H9 (cell line): ENCODE results near the gene TAOK2. TPM values are rescaled to one million over a fixed set of nuclear protein-coding genes. Genes with fewer than 3 reads are reported as not detected.

Source experiments
- DNase-seq: peaks from one replicate; pipeline ENCODE4 v3.0.0-alpha.2; 2017
- H2AFZ ChIP-seq: one replicate; pipeline ENCODE4 v1.6.1; 2013; ENCODE audit warnings: mild to moderate bottlenecking, low read length, control low read depth, moderate library complexity
- H2AK5ac ChIP-seq: 2 replicates; pipeline ENCODE4 v1.6.1; 2013; ENCODE audit warnings: low read length, control low read depth, mixed read lengths; ENCODE audit not compliant: insufficient read length
- H2BK120ac ChIP-seq: one replicate; pipeline ENCODE4 v1.6.1; 2013; ENCODE audit warnings: low read depth, mild to moderate bottlenecking, low read length, control low read depth, inconsistent platforms; ENCODE audit not compliant: poor library complexity, severe bottlenecking
- H2BK12ac ChIP-seq: 2 replicates; pipeline ENCODE4 v1.6.1; 2013; ENCODE audit warnings: low read length, control low read depth, mixed read lengths, low read depth; ENCODE audit not compliant: insufficient read length
- H2BK15ac ChIP-seq: 2 replicates; pipeline ENCODE4 v1.6.1; 2013; ENCODE audit warnings: low read depth, low read length, control low read depth
- H2BK20ac ChIP-seq: one replicate; pipeline ENCODE4 v1.6.1; 2013; ENCODE audit warnings: low read depth, mild to moderate bottlenecking, low read length, control low read depth, inconsistent platforms; ENCODE audit not compliant: poor library complexity, severe bottlenecking
- H2BK5ac ChIP-seq: 2 replicates; pipeline ENCODE4 v1.6.1; 2013; ENCODE audit warnings: low read length, control low read depth, mixed read lengths; ENCODE audit not compliant: insufficient read length
- H3K14ac ChIP-seq: 2 replicates; pipeline ENCODE4 v1.6.1; 2013; ENCODE audit warnings: low read length, control low read depth; ENCODE audit not compliant: insufficient read depth
- H3K18ac ChIP-seq: 2 replicates; pipeline ENCODE4 v1.6.1; 2013; ENCODE audit warnings: low read depth, mild to moderate bottlenecking, mixed read lengths, low read length, control low read depth; ENCODE audit not compliant: insufficient read length
- H3K23ac ChIP-seq: 2 replicates; pipeline ENCODE4 v1.6.1; 2013; ENCODE audit warnings: low read length, control low read depth, mixed read lengths, low read depth; ENCODE audit not compliant: insufficient read length
- H3K23me2 ChIP-seq: 2 replicates; pipeline ENCODE4 v1.6.1; 2013; ENCODE audit warnings: low read depth, mild to moderate bottlenecking, mixed read lengths, low read length, control low read depth; ENCODE audit not compliant: insufficient read length, poor library complexity, severe bottlenecking
- H3K27ac ChIP-seq: 2 replicates; pipeline ENCODE4 v1.5.1; 2013; ENCODE audit warnings: low read length, control low read depth, mixed read lengths, low read depth; ENCODE audit not compliant: insufficient read length
- H3K27me3 ChIP-seq: 2 replicates; pipeline ENCODE4 v1.6.1; 2013; ENCODE audit warnings: low read length, control low read depth, inconsistent platforms; ENCODE audit not compliant: insufficient read depth
- H3K4ac ChIP-seq: 2 replicates; pipeline ENCODE4 v1.6.1; 2013; ENCODE audit warnings: low read depth, mild to moderate bottlenecking, control low read depth, inconsistent platforms, low read length, moderate library complexity
- H3K4me1 ChIP-seq: 2 replicates; pipeline ENCODE4 v1.6.1; 2013; ENCODE audit warnings: low read length, control low read depth, inconsistent platforms; ENCODE audit not compliant: insufficient read depth
- H3K4me2 ChIP-seq: 2 replicates; pipeline ENCODE4 v1.6.1; 2013; ENCODE audit warnings: low read length, control low read depth, mixed read lengths; ENCODE audit not compliant: insufficient read length, insufficient read depth
- H3K56ac ChIP-seq: 2 replicates; pipeline ENCODE4 v1.6.1; 2013; ENCODE audit warnings: low read depth, mild to moderate bottlenecking, mixed read lengths, low read length, control low read depth; ENCODE audit not compliant: insufficient read length
- H3K79me1 ChIP-seq: 2 replicates; pipeline ENCODE4 v1.6.1; 2013; ENCODE audit warnings: low read depth, mild to moderate bottlenecking, moderate library complexity, low read length, control low read depth, inconsistent platforms; ENCODE audit not compliant: insufficient read depth, poor library complexity, severe bottlenecking
- H3K79me2 ChIP-seq: 2 replicates; pipeline ENCODE4 v1.6.1; 2013; ENCODE audit warnings: low read length, control low read depth, inconsistent platforms; ENCODE audit not compliant: insufficient read depth
- H3K9ac ChIP-seq: 2 replicates; pipeline ENCODE4 v1.6.1; 2013; ENCODE audit warnings: low read length, control low read depth, mixed read lengths; ENCODE audit not compliant: insufficient read length; ENCODE audit errors: extremely low read depth
- H3K9me3 ChIP-seq: one replicate; pipeline ENCODE4 v1.6.1; 2013; ENCODE audit warnings: low read depth, low read length, inconsistent platforms; ENCODE audit not compliant: control insufficient read depth
- H3T11ph ChIP-seq: one replicate; pipeline ENCODE4 v1.6.1; 2013; ENCODE audit warnings: mild to moderate bottlenecking, low read length, control low read depth, inconsistent platforms
- H4K20me1 ChIP-seq: one replicate; pipeline ENCODE4 v1.6.1; 2013; ENCODE audit not compliant: control insufficient read depth, insufficient read length, insufficient read depth
- H4K5ac ChIP-seq: 2 replicates; pipeline ENCODE4 v1.6.1; 2013; ENCODE audit warnings: low read depth, mild to moderate bottlenecking, mixed read lengths, low read length, control low read depth; ENCODE audit not compliant: insufficient read length
- H4K8ac ChIP-seq: replicated peaks from 2 replicates; pipeline ENCODE4 v1.6.1; 2013; ENCODE audit warnings: low read length, control low read depth, mixed read lengths, low read depth; ENCODE audit not compliant: insufficient read length
- H4K91ac ChIP-seq: 2 replicates; pipeline ENCODE4 v1.6.1; 2013; ENCODE audit warnings: low read depth, mild to moderate bottlenecking, moderate library complexity, mixed read lengths, low read length, control low read depth; ENCODE audit not compliant: insufficient read length
- H3K27ac Mint-ChIP-seq, 3 experiments: 2 replicates in 2 of 3; 3 replicates in 1 of 3; pipeline ENCODE4 v1.8.0; 2020 to 2021; ENCODE audit warnings: mixed read lengths in 3 of 3, mild to moderate bottlenecking in 1 of 3, moderate library complexity in 1 of 3
- H3K27me3 Mint-ChIP-seq: 2 replicates; pipeline ENCODE4 v1.8.0; 2021; ENCODE audit warnings: low read depth, mild to moderate bottlenecking, moderate library complexity, mixed read lengths
- H3K36me3 Mint-ChIP-seq, 3 experiments: 2 replicates in 2 of 3; 3 replicates in 1 of 3; pipeline ENCODE4 v1.8.0; 2020 to 2021; ENCODE audit warnings: low read depth in 3 of 3, mixed read lengths in 3 of 3; ENCODE audit not compliant: insufficient read depth in 1 of 3
- H3K4me1 Mint-ChIP-seq, 2 experiments: 2 replicates each; pipeline ENCODE4 v1.8.0; 2020; ENCODE audit warnings: mixed read lengths in 2 of 2
- H3K4me3 Mint-ChIP-seq, 2 experiments: 2 replicates in 1 of 2; 3 replicates in 1 of 2; pipeline ENCODE4 v1.8.0; 2020 to 2021; ENCODE audit warnings: mild to moderate bottlenecking in 2 of 2, mixed read lengths in 2 of 2, moderate library complexity in 1 of 2
- H3K9me3 Mint-ChIP-seq, 2 experiments: 2 replicates in 1 of 2; 3 replicates in 1 of 2; pipeline ENCODE4 v1.8.0; 2020; ENCODE audit warnings: mild to moderate bottlenecking in 2 of 2, mixed read lengths in 2 of 2, moderate library complexity in 1 of 2
- CTCF ChIP-seq: fragments of 200-600 bp; sonication (generic); conservative IDR thresholded peaks from 3 replicates; pipeline ENCODE4 v1.8.0; 2021; ENCODE audit warnings: antibody characterized with exemption, mild to moderate bottlenecking
- WGBS: extraction: QIAGEN DNeasy Blood & Tissue Kit; methylation state at CpG from one replicate; pipeline ENCODE4 v1.1.7; 2013; ENCODE audit warnings: missing lambda C conversion rate, low lambda C conversion rate, mixed read lengths; ENCODE audit not compliant: insufficient read length; ENCODE audit errors: extremely low coverage; 5-methylcytosine and 5-hydroxymethylcytosine counted together
- total RNA-seq: library from RNA; stranded (reverse); gene quantifications from 2 replicates; pipeline ENCODE4 v1.2.1, GENCODE V29; 2021

TAOK2 gene
- total RNA-seq, 1 experiment from 2014 or later: 43.9 TPM

GRCh38 chr16:29926711-29927052 is 47.0 kb upstream of the TAOK2 start:
- H2AFZ ChIP-seq: no peak overlapping the region
- H2BK5ac ChIP-seq: no peak overlapping the region
- H3K4me1 ChIP-seq: peaks cover 8% of the 10 kb centered on the region; the same call in 1 of the 2 replicates
- H3K23ac ChIP-seq: no peak overlapping the region
- no peak overlapping the region for H3K56ac ChIP-seq
- H3K27ac Mint-ChIP-seq: peak overlapping the region; percentile 93 to 98 (median 98); a peak in 4 of 7 replicates
- no peak for DNase-seq
- peak overlapping the region; percentile 56 for H4K5ac ChIP-seq
- H2BK20ac ChIP-seq: no peak overlapping the region
- no peak for TF ChIP-seq CTCF
- H3K36me3 Mint-ChIP-seq: peaks cover 2 to 15% (median 8%) of the 10 kb centered on the region in 3 experiments; a peak in 6 of 7 replicates
- peak overlapping the region; percentile 89 to 96 for H3K4me3 Mint-ChIP-seq
- no peak overlapping the region for H2BK15ac ChIP-seq
- peaks cover 21 to 30% of the 10 kb centered on the region in 2 experiments for H3K4me1 Mint-ChIP-seq
- no peaks in the 10 kb centered on the region for H4K20me1 ChIP-seq
- peaks cover 20% of the 10 kb centered on the region for H3K23me2 ChIP-seq
- peak overlapping the region; percentile 92 for H3K18ac ChIP-seq
- H2AK5ac ChIP-seq: no peak overlapping the region
- no peak overlapping the region for H3K4ac ChIP-seq
- H3K4me2 ChIP-seq: peak overlapping the region; percentile 85
- no peak overlapping the region for H2BK12ac ChIP-seq
- H4K91ac ChIP-seq: no peak overlapping the region
- H3K27me3 Mint-ChIP-seq: no peaks in the 10 kb centered on the region
- peak overlapping the region; percentile 92; the same call in 1 of the 2 replicates for H3K14ac ChIP-seq
- H3K9ac ChIP-seq: peak overlapping the region; percentile 91
- no peaks in the 10 kb centered on the region for H3K9me3 Mint-ChIP-seq
- no peak overlapping the region for H3T11ph ChIP-seq
- no peaks in the 10 kb centered on the region for H3K79me1 ChIP-seq
- no peaks in the 10 kb centered on the region for H3K9me3 ChIP-seq
- H3K27ac ChIP-seq: no peak overlapping the region
- no peaks in the 10 kb centered on the region for H3K27me3 ChIP-seq
- H3K79me2 ChIP-seq: no peaks in the 10 kb centered on the region
- H2BK120ac ChIP-seq: peak overlapping the region; percentile 51
- WGBS: no CpG with 5 or more reads among the region's 12 CpGs
- H4K8ac ChIP-seq: peak overlapping the region; percentile 30
